Ectodermal cell (in vitro differentiated cells): ENCODE results near the gene FOXJ3.

ENCODE experiments used
- H3K27ac ChIP-seq: 2 replicates; pipeline ENCODE4 v1.7.0; 2013; ENCODE audit warnings: mild to moderate bottlenecking, low read depth, low read length; ENCODE audit not compliant: insufficient read depth, poor library complexity, severe bottlenecking
- H3K27me3 ChIP-seq: 2 replicates; pipeline ENCODE4 v1.7.0; 2013; ENCODE audit warnings: mild to moderate bottlenecking, low read length; ENCODE audit not compliant: insufficient read depth, control insufficient read depth, poor library complexity, severe bottlenecking
- H3K36me3 ChIP-seq: one replicate; pipeline ENCODE4 v1.7.0; 2013; ENCODE audit warnings: low read length; ENCODE audit not compliant: control insufficient read depth, insufficient read depth
- H3K4me1 ChIP-seq: one replicate; pipeline ENCODE4 v1.7.0; 2013; ENCODE audit warnings: low read length; ENCODE audit not compliant: control insufficient read depth, insufficient read depth
- H3K4me3 ChIP-seq: 2 replicates; pipeline ENCODE4 v1.7.0; 2013; ENCODE audit warnings: low read depth, low read length, control low read depth; ENCODE audit not compliant: insufficient read depth
- H3K9me3 ChIP-seq: 2 replicates; pipeline ENCODE4 v1.7.0; 2013; ENCODE audit warnings: mild to moderate bottlenecking, low read length, moderate library complexity; ENCODE audit not compliant: control insufficient read depth
- WGBS, 2 experiments: methylation state at CpG; one replicate each; pipeline ENCODE4 v1.1.7; 2013; ENCODE audit warnings: missing lambda C conversion rate in 2 of 2; 5-methylcytosine and 5-hydroxymethylcytosine counted together

The FOXJ3 gene

GRCh38 chr1:42173155-42173933 is 161.7 kb downstream of the FOXJ3 start:
- Histone ChIP-seq H3K27ac (no peak overlapping the region), H3K36me3 (no peaks in the 10 kb centered on the region), H3K9me3 (no peaks in the 10 kb centered on the region), H3K27me3 (no peaks in the 10 kb centered on the region), H3K4me3 (no peak overlapping the region), H3K4me1 (no peaks in the 10 kb centered on the region)
- WGBS, 2 experiments, result 48 to 50% methylated on average over 9 of the region's 9 CpGs

DNA sequence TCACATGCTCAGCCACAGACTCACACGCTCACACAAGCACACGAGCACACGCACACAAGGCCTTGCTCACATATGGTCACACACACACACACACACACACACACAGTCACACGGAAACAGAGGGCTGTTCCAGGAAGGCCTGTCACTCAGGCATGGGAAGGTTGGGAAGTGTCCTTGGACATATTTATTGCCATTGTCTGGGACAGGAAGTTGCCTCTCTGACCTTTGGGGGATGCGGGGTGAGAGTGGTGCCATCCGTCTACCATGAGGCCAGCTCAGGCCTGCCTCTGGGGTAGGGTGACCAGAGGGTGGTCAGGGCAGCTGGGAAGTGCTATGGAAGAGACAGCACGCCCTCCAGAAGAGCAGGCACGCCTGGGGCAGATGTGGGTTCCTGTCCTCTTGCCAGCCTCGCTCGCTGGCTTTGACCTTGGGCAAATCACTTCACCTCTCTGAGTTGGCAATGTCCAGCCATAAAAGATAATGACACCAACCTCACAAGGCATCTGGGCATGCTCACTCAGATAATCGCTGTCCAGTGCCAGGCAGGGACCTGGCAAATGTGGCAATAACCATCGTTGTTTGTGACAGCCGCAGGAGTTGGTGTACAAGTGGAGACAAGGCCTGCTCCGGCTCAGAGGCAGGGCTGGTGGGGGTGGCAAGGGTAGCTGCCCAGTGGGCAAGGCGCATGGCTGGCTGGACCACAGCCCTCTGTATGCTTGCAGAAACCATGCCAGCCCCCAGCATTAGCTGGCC is 162.5 kb downstream of the FOXJ3 start:
- no peak overlapping the region for H3K27ac ChIP-seq
- H3K9me3 ChIP-seq, result no peaks in the 10 kb centered on the region
- no peaks in the 10 kb centered on the region for H3K36me3 ChIP-seq
- WGBS, 2 experiments, result 89 to 92% methylated on average over 15 of the region's 15 CpGs
- no peaks in the 10 kb centered on the region for H3K27me3 ChIP-seq
- H3K4me1 ChIP-seq, result no peaks in the 10 kb centered on the region
- H3K4me3 ChIP-seq, result no peak overlapping the region

GRCh38 chr1:42171679-42172266 is 163.3 kb downstream of the FOXJ3 start:
- H3K27ac ChIP-seq, result no peak overlapping the region
- no peaks in the 10 kb centered on the region for H3K4me1 ChIP-seq
- no peaks in the 10 kb centered on the region for H3K27me3 ChIP-seq
- H3K36me3 ChIP-seq, result no peaks in the 10 kb centered on the region
- WGBS, 2 experiments, result 87% methylated on average over 6 of the region's 6 CpGs
- no peaks in the 10 kb centered on the region for H3K9me3 ChIP-seq
- no peak overlapping the region for H3K4me3 ChIP-seq

GRCh38 chr1:42170779-42171621 is 164.0 kb downstream of the FOXJ3 start:
- H3K4me3 ChIP-seq, result no peak overlapping the region
- H3K27ac ChIP-seq, result no peak overlapping the region
- H3K36me3 ChIP-seq, result no peaks in the 10 kb centered on the region
- H3K27me3 ChIP-seq, result no peaks in the 10 kb centered on the region
- WGBS, 2 experiments, result 79 to 82% methylated on average over 17 of the region's 17 CpGs
- no peaks in the 10 kb centered on the region for H3K9me3 ChIP-seq
- H3K4me1 ChIP-seq, result no peaks in the 10 kb centered on the region

GRCh38 chr1:42168763-42169162 is 166.3 kb downstream of the FOXJ3 start:
- no peaks in the 10 kb centered on the region for H3K27me3 ChIP-seq
- no peaks in the 10 kb centered on the region for H3K4me1 ChIP-seq
- no peak overlapping the region for H3K4me3 ChIP-seq
- H3K36me3 ChIP-seq, result no peaks in the 10 kb centered on the region
- no peak overlapping the region for H3K27ac ChIP-seq
- WGBS, 2 experiments, result 81 to 89% methylated on average over 3 of the region's 3 CpGs
- H3K9me3 ChIP-seq, result no peaks in the 10 kb centered on the region

DNA sequence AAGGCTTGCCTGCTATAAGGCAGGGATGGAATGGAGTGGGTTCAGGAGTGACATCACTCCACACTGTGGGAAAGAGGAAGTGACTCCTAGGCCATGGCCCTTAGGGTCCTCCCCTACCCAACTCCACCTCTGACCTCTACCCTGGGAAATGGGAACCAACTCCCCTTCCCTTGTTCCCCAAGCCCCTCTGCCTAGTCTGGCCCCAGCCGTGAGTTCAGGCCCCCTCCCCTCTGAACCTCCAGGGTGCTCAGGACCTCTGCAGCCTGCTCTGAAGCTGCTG is 166.7 kb downstream of the FOXJ3 start:
- Histone ChIP-seq H3K9me3 (no peaks in the 10 kb centered on the region), H3K27ac (no peak overlapping the region), H3K36me3 (no peaks in the 10 kb centered on the region), H3K27me3 (no peaks in the 10 kb centered on the region), H3K4me1 (no peaks in the 10 kb centered on the region), H3K4me3 (no peak overlapping the region)
- 73 to 87% methylated on average over 1 of the region's 1 CpG for WGBS, 2 experiments

GRCh38 chr1:42167611-42168390 is 167.2 kb downstream of the FOXJ3 start:
- Histone ChIP-seq H3K4me1 (no peaks in the 10 kb centered on the region), H3K4me3 (no peak overlapping the region), H3K27me3 (no peaks in the 10 kb centered on the region), H3K9me3 (no peaks in the 10 kb centered on the region), H3K27ac (no peak overlapping the region), H3K36me3 (no peaks in the 10 kb centered on the region)
- 86 to 91% methylated on average over 21 of the region's 21 CpGs for WGBS, 2 experiments

GRCh38 chr1:42165511-42166210 is 169.4 kb downstream of the FOXJ3 start:
- Histone ChIP-seq H3K4me3 (no peak overlapping the region), H3K4me1 (no peaks in the 10 kb centered on the region), H3K27me3 (no peaks in the 10 kb centered on the region), H3K36me3 (no peaks in the 10 kb centered on the region), H3K27ac (no peak overlapping the region), H3K9me3 (no peaks in the 10 kb centered on the region)
- WGBS, 2 experiments, result 64 to 68% methylated on average over 12 of the region's 12 CpGs
